Lower leg skin (tissue), 3 donors: ENCODE results near the gene CLASP2.

ENCODE experiments used
- CTCF ChIP-seq, 3 donors: fragments of 450-650 bp; IDR thresholded peaks; one replicate each; pipeline ENCODE4 v1.5.1; 2016; ENCODE audit warnings: antibody characterized with exemption in 3 of 3, mild to moderate bottlenecking in 3 of 3, moderate library complexity in 2 of 3
- POLR2A ChIP-seq, 2 donors: fragments of 450-650 bp; IDR thresholded peaks; one replicate each; pipeline ENCODE4 v1.6.1; 2016 to 2017; ENCODE audit warnings: antibody characterized with exemption in 2 of 2, mild to moderate bottlenecking in 1 of 2, moderate library complexity in 1 of 2

GRCh38 chr3:33639889-33640288 lies 78.2 kb downstream of the CLASP2 start:
- TF ChIP-seq CTCF (IDR thresholded peaks at IDR 0.05): no peak
- TF ChIP-seq POLR2A (IDR thresholded peaks at IDR 0.05): no peak
